Astrocyte (in vitro differentiated cells and primary cell): ENCODE measurements around the gene WDR35. TPM values are rescaled to one million over a fixed set of nuclear protein-coding genes. Genes with fewer than 3 reads are reported as not detected.
"Not testable (repeated sequence)": the region's sequence is repeated elsewhere in the genome, so short reads cannot be mapped to it uniquely, and the experiment has no call there.

ENCODE experiments used
- DNase-seq: peaks from one replicate; pipeline ENCODE4 v3.0.0-alpha.2; 2010; ENCODE audit warnings: low read depth
- FAIRE-seq: peaks from 2 replicates; lab custom pipeline; 2011; peaks lifted over from hg19 to GRCh38; lab: Jason Lieb, UNC
- H2AFZ ChIP-seq: 2 replicates; pipeline ENCODE4 v1.6.0; 2012; ENCODE audit warnings: low read depth, low read length, inconsistent platforms
- H3K27ac ChIP-seq: 2 replicates; pipeline ENCODE4 v1.5.1; 2011; ENCODE audit warnings: low read depth, low read length, inconsistent platforms
- H3K27me3 ChIP-seq: 2 replicates; pipeline ENCODE4 v1.6.0; 2011; ENCODE audit warnings: low read length, inconsistent platforms; ENCODE audit not compliant: insufficient read depth
- H3K36me3 ChIP-seq: 2 replicates; pipeline ENCODE4 v1.5.1; 2011; ENCODE audit warnings: low read length, inconsistent platforms; ENCODE audit not compliant: insufficient read depth
- H3K4me1 ChIP-seq: 2 replicates; pipeline ENCODE4 v1.5.1; 2011; ENCODE audit warnings: low read length, inconsistent platforms; ENCODE audit not compliant: insufficient read depth
- H3K4me2 ChIP-seq: 2 replicates; pipeline ENCODE4 v1.6.0; 2012; ENCODE audit warnings: low read length, inconsistent platforms
- H3K4me3 ChIP-seq: 2 replicates; pipeline ENCODE4 v1.5.1; 2011; ENCODE audit warnings: low read depth, mild to moderate bottlenecking, low read length, inconsistent platforms; ENCODE audit not compliant: insufficient read depth
- H3K79me2 ChIP-seq: 2 replicates; pipeline ENCODE4 v1.6.0; 2012; ENCODE audit warnings: mild to moderate bottlenecking, low read length, inconsistent platforms; ENCODE audit not compliant: insufficient read depth
- H3K9ac ChIP-seq: 2 replicates; pipeline ENCODE4 v1.6.0; 2012; ENCODE audit warnings: mild to moderate bottlenecking, low read length, inconsistent platforms
- H3K9me3 ChIP-seq: 2 replicates; pipeline ENCODE4 v1.5.1; 2012; ENCODE audit warnings: low read depth, mild to moderate bottlenecking, low read length, inconsistent platforms; ENCODE audit not compliant: insufficient read depth
- H4K20me1 ChIP-seq: 2 replicates; pipeline ENCODE4 v1.6.0; 2012; ENCODE audit warnings: low read length, inconsistent platforms; ENCODE audit not compliant: insufficient read depth
- H3K27ac Mint-ChIP-seq: one replicate; pipeline ENCODE4 v1.8.0; 2021; ENCODE audit warnings: mild to moderate bottlenecking, mixed read lengths; ENCODE audit not compliant: unreplicated experiment
- H3K27me3 Mint-ChIP-seq: one replicate; pipeline ENCODE4 v1.8.0; 2021; ENCODE audit warnings: low read depth, mixed read lengths; ENCODE audit not compliant: unreplicated experiment
- H3K36me3 Mint-ChIP-seq: one replicate; pipeline ENCODE4 v1.8.0; 2021; ENCODE audit warnings: low read depth, mixed read lengths; ENCODE audit not compliant: unreplicated experiment
- H3K4me1 Mint-ChIP-seq: one replicate; pipeline ENCODE4 v1.8.0; 2021; ENCODE audit warnings: low read depth, mixed read lengths; ENCODE audit not compliant: unreplicated experiment
- H3K4me3 Mint-ChIP-seq: one replicate; pipeline ENCODE4 v1.8.0; 2021; ENCODE audit warnings: mild to moderate bottlenecking, moderate library complexity, mixed read lengths; ENCODE audit not compliant: unreplicated experiment
- H3K9me3 Mint-ChIP-seq: one replicate; pipeline ENCODE4 v1.8.0; 2021; ENCODE audit warnings: mild to moderate bottlenecking, mixed read lengths; ENCODE audit not compliant: unreplicated experiment
- CTCF ChIP-seq: IDR thresholded peaks from 2 replicates; pipeline ENCODE4 v1.5.1; 2011; ENCODE audit warnings: low read depth, mild to moderate bottlenecking, inconsistent platforms, low read length, moderate library complexity; ENCODE audit not compliant: insufficient read depth
- EZH2 ChIP-seq: IDR thresholded peaks from 2 replicates; pipeline ENCODE4 v1.6.1; 2012; ENCODE audit warnings: mild to moderate bottlenecking, low read length, inconsistent platforms; ENCODE audit not compliant: insufficient read depth
- total RNA-seq: library from RNA; stranded (reverse); gene quantifications from 2 replicates; pipeline ENCODE4 v1.2.1, GENCODE V29; 2021

Gene WDR35
- total RNA-seq, 1 donor from 2014 or later, result 9.6 TPM

DNA sequence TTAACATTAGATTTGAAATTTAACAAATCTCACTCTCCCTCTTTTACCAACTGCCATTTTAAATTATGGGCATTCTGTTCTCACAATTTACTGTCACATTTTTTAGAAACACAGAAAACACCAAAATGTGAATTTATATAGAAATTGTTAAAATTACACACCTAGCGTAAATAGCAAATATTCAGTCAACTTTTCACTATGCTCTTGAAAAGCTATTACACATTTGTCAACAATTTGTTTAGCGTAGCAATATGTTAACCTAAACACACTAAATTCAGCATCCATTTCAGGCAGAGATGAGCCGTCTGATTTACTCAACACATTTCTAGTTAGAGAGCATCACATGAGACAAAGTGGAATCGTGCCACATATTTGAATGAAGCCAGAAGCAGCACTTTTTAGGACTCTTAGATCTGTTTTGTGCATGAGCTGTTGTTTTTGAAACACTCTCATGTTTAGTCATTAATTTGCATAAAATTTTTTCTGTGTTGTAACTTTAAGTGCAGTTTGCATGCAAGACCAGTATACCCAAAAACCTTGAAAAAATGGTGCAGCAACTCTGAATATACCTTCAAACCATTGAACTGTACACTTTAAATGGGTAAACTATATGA lies 96.3 kb downstream of the WDR35 start:
- TF ChIP-seq CTCF, result no peak
- DNase-seq (no peak), FAIRE-seq (peak; percentile 43)
- Mint-ChIP-seq H3K4me3 (no peak overlapping the region), H3K9me3 (no peaks in the 10 kb centered on the region), H3K36me3 (peaks cover 2% of the 10 kb centered on the region), H3K27me3 (no peaks in the 10 kb centered on the region), H3K4me1 (peaks cover 16% of the 10 kb centered on the region), H3K27ac (no peak overlapping the region)
- Histone ChIP-seq H3K9me3 (no peaks in the 10 kb centered on the region), H3K27me3 (no peaks in the 10 kb centered on the region), H2AFZ (no peak overlapping the region), H3K9ac (no peak overlapping the region), H3K27ac (no peak overlapping the region), H3K79me2 (peaks cover 44% of the 10 kb centered on the region), H3K4me3 (no peak overlapping the region), H4K20me1 (peaks cover 19% of the 10 kb centered on the region), H3K4me1 (peaks cover 2% of the 10 kb centered on the region), H3K36me3 (no peaks in the 10 kb centered on the region), H3K4me2 (no peak overlapping the region)

DNA sequence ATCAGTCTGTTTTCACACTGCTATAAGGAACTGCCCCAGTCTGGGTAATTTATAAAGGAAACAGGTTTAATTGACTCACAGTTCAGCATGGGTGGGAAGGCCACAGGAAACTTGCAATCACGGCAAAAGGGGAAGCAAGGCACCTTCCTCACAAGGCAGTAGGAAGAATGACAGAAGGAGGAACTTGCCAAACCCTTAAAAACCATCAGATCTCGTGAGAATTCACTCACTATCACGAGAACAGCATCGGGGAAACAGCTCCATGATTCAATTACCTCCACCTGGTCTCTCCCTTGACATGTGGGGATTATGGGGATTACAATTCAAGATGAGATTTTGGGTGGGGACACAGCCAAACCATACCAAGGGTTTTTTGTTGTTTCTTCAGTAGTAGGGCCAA lies 97.9 kb downstream of the WDR35 start:
- not testable (repeated sequence) for H3K9me3 Mint-ChIP-seq, H2AFZ ChIP-seq, H3K4me3 ChIP-seq, H3K27ac Mint-ChIP-seq, H3K27ac ChIP-seq, H3K4me1 Mint-ChIP-seq, H3K9me3 ChIP-seq, H3K4me1 ChIP-seq, H3K36me3 Mint-ChIP-seq, H3K36me3 ChIP-seq, H3K4me2 ChIP-seq, FAIRE-seq, H3K27me3 Mint-ChIP-seq, H3K9ac ChIP-seq, H3K4me3 Mint-ChIP-seq, DNase-seq, H4K20me1 ChIP-seq, H3K27me3 ChIP-seq
- H3K79me2 ChIP-seq, result peaks cover 30% of the 10 kb centered on the region

- Histone ChIP-seq H2AFZ (no peak overlapping the region), H3K27me3 (no peaks in the 10 kb centered on the region), H3K79me2 (peaks cover 18% of the 10 kb centered on the region), H3K36me3 (no peaks in the 10 kb centered on the region), H3K9me3 (no peaks in the 10 kb centered on the region), H3K27ac (no peak overlapping the region), H3K4me2 (no peak overlapping the region), H3K4me3 (no peak overlapping the region), H3K4me1 (no peaks in the 10 kb centered on the region), H3K9ac (no peak overlapping the region), H4K20me1 (peaks cover 5% of the 10 kb centered on the region)
- Mint-ChIP-seq H3K4me1 (peaks cover 3% of the 10 kb centered on the region), H3K27me3 (no peaks in the 10 kb centered on the region), H3K9me3 (no peaks in the 10 kb centered on the region), H3K4me3 (no peak overlapping the region), H3K36me3 (peaks cover 2% of the 10 kb centered on the region), H3K27ac (no peak overlapping the region)
- TF ChIP-seq CTCF, result no peak
- TF ChIP-seq EZH2, result no peak
- no peak for FAIRE-seq
- no peak for DNase-seq
Observed at GRCh38 chr2:19890104-19890503, 99.8 kb downstream of the WDR35 start.
